Fibroblast of gingiva (primary cell): ENCODE measurements around the gene PCGF2.
A peak's percentile ranks its signal among the peaks of the same experiment; 100 is the strongest.

Experiments used
- DNase-seq: peaks from one replicate; pipeline ENCODE4 v3.0.0-alpha.2; 2011; ENCODE audit warnings: low read depth

The PCGF2 gene

DNA sequence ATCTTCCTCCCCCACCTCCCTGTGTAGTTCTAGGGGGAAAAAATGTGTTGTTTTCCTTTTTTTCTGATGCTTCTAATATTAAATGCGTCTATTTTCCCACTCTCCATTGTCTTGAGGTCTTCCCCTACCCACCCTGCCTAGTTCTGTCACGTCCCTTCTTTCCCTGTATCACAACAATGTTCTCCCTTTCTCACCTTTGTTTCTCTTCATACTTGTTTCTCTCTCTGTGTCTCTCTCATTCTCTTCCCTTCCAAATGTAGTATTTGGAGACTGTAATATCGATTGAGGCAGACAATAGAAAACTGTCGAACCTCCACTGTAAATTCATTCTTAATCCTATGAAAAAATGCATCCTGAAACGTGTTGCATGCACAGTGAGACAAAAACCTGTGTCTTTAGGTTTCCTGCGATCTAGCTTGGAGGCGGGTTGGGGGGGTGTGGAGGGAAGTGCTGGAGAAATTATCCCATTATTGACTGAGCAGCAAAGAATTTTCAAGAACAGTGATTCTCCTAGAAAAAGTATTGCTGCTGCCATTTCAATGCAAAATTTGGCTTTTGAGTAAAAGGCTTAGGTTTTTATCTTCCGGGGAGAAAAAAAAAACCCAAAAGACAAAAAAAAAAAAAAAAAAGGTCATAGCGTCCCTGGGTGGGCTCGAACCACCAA lies 3.1 kb upstream of the PCGF2 start:
- DNase-seq = no peak

- DNase-seq = no peak
Observed at GRCh38 chr17:38750312-38751121, 2.4 kb upstream of the PCGF2 start.

- DNase-seq = no peak
Observed at GRCh38 chr17:38750044-38750311, 1.8 kb upstream of the PCGF2 start.

DNA sequence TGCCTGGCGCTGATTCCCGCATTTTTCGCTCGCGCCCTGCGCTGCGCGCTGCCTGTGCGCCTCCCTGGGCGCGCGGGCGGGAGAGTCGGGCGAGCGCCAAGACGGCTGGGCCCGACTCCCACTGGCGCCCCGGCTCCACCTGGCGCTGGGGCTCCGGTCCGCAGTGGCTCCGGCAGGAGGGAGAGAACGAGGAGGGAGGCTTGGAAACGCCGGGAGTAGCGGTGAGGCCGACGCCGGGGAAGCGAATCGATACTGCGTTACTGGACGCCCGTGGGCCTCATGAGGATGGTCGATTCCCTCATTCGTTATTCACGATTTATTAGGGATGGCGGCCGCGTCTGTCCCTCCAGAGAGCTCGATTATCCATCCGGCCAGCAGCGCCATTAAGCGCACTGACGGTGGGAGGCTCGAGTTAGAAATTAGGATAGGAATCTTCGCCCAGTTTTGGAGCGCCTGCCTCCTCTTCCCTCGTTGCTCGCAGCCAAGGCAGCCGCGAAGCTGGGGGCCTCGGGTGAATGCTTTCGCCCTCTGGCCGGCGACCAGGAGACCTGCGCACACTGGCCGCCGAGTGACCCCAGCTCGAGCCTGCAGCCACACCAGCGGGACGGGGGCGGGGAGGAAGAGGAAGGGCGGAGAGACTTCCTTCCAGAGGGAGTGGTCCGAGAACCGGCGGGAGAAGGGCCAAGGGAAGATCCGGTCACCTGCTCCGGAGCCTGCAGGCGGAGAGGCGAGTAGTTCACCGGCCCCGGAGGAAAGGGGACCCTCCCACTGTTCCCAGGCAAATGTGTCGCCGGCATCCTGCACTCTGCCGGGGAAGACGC lies 1.3 kb upstream of the PCGF2 start:
- DNase-seq = peak; percentile 46

GRCh38 chr17:38748892-38749222 lies 721 bp upstream of the PCGF2 start:
- no peak for DNase-seq

- no peak for DNase-seq
Observed at GRCh38 chr17:38747463-38748148, 530 bp downstream of the PCGF2 start.

- no peak for DNase-seq
Observed at GRCh38 chr17:38746849-38747462, 1.2 kb downstream of the PCGF2 start.

DNA sequence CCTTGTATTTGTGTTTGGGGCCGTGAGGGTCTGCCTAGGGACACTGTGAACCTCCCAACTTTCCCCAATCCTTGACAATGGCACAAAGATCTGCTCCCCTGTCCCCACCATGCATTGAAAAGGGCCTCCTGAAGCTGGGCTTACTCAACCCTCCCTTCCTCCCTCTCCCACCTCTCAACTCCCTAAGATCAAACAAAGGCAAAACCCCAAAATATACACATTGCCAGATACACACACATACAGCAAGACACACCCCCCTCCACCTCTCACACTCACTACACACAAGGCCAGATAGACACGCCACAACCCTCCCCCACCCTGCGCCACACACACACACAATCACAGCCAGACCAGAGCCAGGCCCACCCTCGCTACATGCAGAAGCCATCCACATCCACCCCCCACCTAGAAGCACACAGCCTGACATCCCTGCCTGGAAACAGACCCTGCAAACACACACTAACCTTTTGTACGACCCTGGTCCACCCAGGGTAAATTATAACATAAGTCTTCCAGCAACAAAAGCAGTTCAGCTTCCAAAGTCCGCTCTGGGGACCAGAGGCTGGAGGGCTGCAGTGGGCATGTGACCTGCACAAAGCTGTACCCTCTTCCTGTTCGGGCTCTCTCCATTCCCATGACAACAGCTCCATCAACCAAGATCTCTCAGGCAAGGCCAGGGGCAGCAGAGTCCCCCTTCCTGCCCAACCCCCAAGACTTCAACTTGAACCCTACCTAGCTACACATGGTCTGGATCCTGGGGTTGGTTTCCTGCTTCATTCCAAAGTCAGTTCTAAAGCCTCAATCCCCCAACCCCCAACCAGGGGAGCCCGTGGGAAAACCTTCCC lies 1.9 kb downstream of the PCGF2 start:
- no peak for DNase-seq

DNA sequence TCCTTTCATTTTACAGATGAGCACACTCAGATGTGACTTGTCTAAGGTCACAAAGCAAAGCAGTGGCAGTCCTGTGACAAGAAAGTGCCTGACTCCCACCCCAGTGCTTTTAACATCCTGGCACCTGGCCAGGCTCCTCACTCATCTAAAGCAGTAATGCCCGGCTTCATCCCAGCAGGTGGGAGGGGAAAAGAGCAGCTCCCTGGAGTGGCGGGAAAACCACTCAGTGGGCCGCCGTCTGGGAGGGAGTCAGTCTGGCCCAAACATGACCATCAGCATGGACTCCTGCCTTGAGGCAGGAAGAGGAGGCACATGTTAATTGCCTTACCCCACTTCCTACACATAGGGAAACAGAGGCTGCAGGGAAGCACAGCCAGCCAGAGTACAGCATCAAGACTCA lies 2.6 kb downstream of the PCGF2 start:
- no peak for DNase-seq

DNA sequence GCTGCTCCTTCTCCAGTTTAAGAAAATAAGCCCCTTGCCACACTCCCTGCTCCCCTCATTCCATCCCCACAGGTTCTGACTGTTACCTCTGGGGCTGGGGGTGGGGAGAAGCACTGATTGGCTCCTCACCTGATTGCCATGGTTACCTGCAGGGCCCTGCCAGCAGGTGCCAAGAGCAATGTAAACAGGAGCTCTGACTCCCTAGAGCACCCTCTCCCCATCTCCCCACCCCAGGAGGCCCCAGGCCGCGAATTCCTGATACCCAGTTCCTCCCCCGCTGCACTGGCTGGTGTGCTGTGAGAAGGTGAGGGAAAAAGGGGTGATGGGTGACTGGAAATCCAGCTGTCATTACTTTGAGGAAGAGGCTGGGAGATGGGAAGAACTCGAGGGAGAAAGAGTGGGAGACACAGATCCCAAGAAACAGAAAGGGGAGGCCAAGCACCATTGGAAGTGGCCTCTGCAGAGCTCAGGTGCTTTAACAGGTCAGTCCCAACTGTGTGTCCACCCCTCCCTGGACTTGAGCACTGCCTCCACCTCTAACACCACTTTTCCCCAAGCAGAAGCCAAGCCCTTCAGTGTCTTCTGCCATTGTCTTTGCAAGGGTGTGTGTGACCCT lies 4.5 kb downstream of the PCGF2 start:
- no peak for DNase-seq

GRCh38 chr17:38742411-38743308 lies 5.5 kb downstream of the PCGF2 start:
- peak; percentile 90 for DNase-seq

DNA sequence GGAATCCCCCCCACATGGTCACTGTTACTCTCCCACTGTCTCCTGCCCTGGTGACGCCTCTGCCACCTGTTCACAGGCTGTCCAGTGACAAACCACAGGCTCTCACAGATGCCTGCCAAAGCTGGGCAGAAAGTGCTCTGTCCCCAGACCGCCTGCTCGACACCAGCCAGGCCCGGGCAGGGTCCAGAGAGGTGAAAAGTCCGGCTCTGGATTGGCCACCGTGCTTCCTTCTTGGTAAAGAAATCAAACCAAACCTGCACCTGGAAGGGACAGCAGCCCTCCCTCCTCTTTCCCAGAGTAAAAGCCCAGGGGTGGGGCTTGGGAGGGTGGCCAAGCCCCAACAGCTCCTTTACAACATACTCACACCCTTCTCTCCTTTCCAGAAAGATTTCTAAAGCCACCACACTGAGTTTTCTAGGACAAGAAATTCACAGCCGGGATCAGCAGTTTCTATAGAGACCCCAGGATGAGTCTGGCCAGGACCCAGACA lies 6.2 kb downstream of the PCGF2 start:
- DNase-seq = no peak

- no peak for DNase-seq
Observed at GRCh38 chr17:38741461-38741860, 6.7 kb downstream of the PCGF2 start.

DNA sequence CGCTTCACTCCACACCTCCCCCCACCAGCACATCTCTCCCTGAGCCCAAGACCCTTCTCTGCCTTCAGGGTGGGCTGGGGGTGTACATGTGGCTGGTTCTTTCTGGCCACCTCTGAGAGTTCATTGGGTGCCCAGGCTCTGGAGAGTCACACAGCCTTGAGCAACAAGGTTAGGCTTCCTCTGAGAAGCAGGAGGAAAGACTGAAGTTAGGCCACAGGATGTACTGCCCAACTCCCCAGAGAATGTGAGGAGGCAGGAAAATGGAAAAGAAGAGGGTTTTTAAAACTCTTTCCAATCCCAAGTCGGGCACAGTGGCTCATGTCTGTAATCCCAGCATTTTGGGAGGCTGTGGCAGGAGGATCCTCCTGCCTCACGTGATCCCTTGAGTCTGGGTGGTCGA lies 7.3 kb downstream of the PCGF2 start:
- DNase-seq = no peak

DNA sequence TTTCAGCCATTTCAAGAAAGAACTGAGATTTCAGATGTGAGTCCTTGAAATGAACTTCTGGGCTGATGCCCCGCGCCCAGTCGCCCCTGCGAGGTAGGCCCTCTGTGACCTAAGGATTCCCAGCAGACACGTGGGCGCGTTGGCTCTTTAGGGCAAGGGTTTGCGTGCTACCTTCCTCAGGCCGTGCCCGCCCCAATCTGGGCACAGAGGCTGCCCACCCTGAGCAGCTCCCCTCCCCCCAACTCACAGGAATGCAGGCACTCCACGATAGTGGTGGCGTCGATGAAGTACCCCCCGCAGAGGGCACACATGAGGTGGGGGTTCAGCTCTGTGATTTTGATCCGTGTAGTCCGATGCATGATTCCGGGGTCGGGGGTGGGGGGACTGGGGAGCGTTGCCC lies 8.1 kb downstream of the PCGF2 start:
- no peak for DNase-seq

GRCh38 chr17:38739305-38739704 lies 8.8 kb downstream of the PCGF2 start:
- DNase-seq = no peak

DNA sequence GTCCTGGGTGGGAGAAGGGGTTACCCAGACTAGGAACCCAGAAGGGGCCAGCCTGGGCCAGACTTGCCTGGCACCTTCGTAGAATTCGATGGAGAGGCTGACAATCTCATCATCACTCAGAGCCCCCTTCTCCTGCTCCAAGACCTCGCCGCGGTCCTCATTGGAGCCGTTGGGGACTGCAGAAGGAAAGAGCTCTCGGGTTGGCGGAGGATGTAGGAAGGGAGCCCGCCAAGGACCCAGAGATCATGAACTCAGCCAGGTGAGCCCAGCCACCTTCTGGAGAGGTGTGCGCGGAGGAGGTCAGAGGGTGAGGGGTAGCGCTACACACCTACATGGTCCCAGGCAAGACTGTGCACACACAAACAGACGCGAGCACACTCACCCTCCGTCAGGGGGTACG lies 9.4 kb downstream of the PCGF2 start:
- DNase-seq = no peak

GRCh38 chr17:38738007-38738662 lies 10.0 kb downstream of the PCGF2 start:
- no peak for DNase-seq
